Colonic mucosa (tissue), 4 donors: ENCODE measurements around the gene CCNY. TPM values are rescaled to one million over a fixed set of nuclear protein-coding genes. Genes with fewer than 3 reads are reported as not detected.
A peak's percentile ranks its signal among the peaks of the same experiment; 100 is the strongest.

Experiments
- DNase-seq: peaks from one replicate; pipeline ENCODE4 v3.0.0-alpha.2; 2020
- H3K27ac ChIP-seq: fragments of 200-600 bp; one replicate; pipeline ENCODE4 v1.8.0; 2021
- H3K27me3 ChIP-seq: fragments of 200-600 bp; one replicate; pipeline ENCODE4 v1.8.0; 2021
- H3K36me3 ChIP-seq: fragments of 200-600 bp; one replicate; pipeline ENCODE4 v1.8.0; 2021
- H3K4me1 ChIP-seq: fragments of 200-600 bp; one replicate; pipeline ENCODE4 v1.8.0; 2021; ENCODE audit warnings: mild to moderate bottlenecking
- H3K4me3 ChIP-seq: fragments of 200-600 bp; one replicate; pipeline ENCODE4 v1.8.0; 2021
- H3K9ac ChIP-seq, 2 donors: one replicate each; pipeline ENCODE4 v1.7.0; 2013; ENCODE audit warnings: control low read depth in 2 of 2, low read depth in 2 of 2, low read length in 2 of 2
- H3K9me3 ChIP-seq: fragments of 200-600 bp; one replicate; pipeline ENCODE4 v1.8.0; 2021
- CTCF ChIP-seq: fragments of 200-600 bp; IDR thresholded peaks from one replicate; pipeline ENCODE4 v1.8.0; 2022; ENCODE audit warnings: antibody characterized with exemption, mild to moderate bottlenecking
- intact Hi-C: fragments of 100-400 bp; cut with DNase I; formaldehyde crosslinking; loops from one replicate; pipeline ENCODE4 v1.14.1; 2022
- total RNA-seq, 2 donors: library from RNA; stranded (reverse); fragmentation: NEBNext Ultra II Directional in 1 of 2; extraction: Animal tissue kit (Norgen Biotek cat#: 25700) in 1 of 2; gene quantifications; one replicate each; pipeline ENCODE4 v1.2.1, GENCODE V29; 2021
- donor health status: healthy.
- donor health status: DM: no; HTN: no; CAD: no.
- donor health status: DM: no; HTN: no; CAD: no.

CCNY gene
- total RNA-seq, 2 donors from 2014 or later = 43.5 to 68.6 TPM

- Histone ChIP-seq H3K36me3 (no peaks in the 10 kb centered on the region), H3K9me3 (no peaks in the 10 kb centered on the region), H3K4me1 (no peaks in the 10 kb centered on the region), H3K9ac (no peak overlapping the region), H3K4me3 (no peak overlapping the region), H3K27ac (peak overlapping the region; percentile 35), H3K27me3 (no peaks in the 10 kb centered on the region)
- DNase-seq = no peak
- no peak for TF ChIP-seq CTCF
- intact Hi-C loops = no loop called here
Measured at GRCh38 chr10:35422228-35422627, 85.9 kb downstream of the CCNY start.

DNA sequence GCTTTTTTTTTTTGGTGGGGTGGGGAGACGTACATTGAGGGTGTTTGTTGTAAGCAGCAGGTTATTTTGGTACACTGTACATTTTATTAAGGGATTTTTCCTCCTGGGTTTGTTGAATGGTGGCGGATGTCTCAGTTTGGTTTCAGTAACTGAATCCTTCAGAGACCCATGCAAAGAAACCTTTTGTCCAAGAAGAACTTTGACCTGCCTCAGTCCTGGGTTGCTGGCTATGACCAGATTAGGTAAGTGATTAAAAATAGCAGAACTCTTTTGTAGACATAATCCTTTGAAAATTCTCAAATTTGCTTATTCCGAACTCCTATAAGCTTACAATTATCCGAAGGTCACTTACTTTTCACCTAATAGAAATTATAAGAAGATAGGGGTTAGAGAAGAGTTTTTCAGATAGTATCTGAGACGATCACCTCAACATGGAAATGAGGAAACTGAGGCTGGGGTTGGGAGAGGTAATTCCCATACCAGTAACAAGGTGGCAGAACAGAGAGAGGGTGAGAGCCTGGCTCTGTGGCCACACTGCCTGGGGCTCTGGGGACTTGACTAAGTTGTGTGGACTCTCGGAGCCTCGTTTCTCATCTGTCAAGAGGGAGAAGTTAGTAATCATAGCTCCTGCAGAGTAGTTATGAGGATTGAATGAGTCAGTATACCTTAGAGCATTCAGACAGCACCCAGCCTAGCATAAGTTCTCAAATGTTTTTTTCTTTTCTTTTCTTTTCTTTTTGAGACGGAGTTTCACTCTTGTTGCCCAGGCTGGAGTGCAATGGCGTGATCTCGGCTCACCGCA, 87.4 kb downstream of the CCNY start:
- Histone ChIP-seq H3K4me1 (peaks cover 4% of the 10 kb centered on the region), H3K36me3 (no peaks in the 10 kb centered on the region), H3K9me3 (no peaks in the 10 kb centered on the region), H3K4me3 (no peak overlapping the region), H3K9ac (no peak overlapping the region), H3K27ac (no peak overlapping the region), H3K27me3 (no peaks in the 10 kb centered on the region)
- intact Hi-C loops = no loop called here
- no peak for DNase-seq
- TF ChIP-seq CTCF = no peak

- no peak for DNase-seq
- Histone ChIP-seq H3K27me3 (no peaks in the 10 kb centered on the region), H3K36me3 (no peaks in the 10 kb centered on the region), H3K4me3 (no peak overlapping the region), H3K27ac (no peak overlapping the region), H3K4me1 (peaks cover 4% of the 10 kb centered on the region), H3K9me3 (no peaks in the 10 kb centered on the region), H3K9ac (no peak overlapping the region)
- no peak for TF ChIP-seq CTCF
- intact Hi-C loops = no loop called here
Measured at GRCh38 chr10:35424680-35425285, 88.5 kb downstream of the CCNY start.

DNA sequence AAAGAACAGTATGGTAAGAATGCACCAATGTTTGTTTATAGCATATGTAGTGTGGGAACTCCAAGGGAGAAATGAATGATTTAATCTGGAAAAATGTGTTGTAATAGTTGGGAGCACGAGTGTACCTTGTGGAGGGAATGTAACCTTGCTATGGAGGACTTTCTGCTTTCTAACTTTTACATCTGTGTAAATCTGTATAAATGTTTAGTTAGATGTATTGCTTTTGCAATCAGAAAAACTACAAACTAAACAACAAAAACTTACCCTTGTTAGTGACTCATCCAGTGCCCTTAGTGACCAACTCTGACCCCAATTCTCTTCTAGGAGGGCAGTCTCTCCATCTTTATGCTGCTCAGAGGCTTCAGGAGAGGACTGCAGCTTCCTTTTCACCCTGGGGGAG, 89.3 kb downstream of the CCNY start:
- intact Hi-C loops = no loop called here
- H3K4me1 ChIP-seq = peaks cover 4% of the 10 kb centered on the region
- DNase-seq = no peak
- H3K27me3 ChIP-seq = no peaks in the 10 kb centered on the region
- H3K27ac ChIP-seq = no peak overlapping the region
- no peak overlapping the region for H3K9ac ChIP-seq
- no peak for TF ChIP-seq CTCF
- H3K36me3 ChIP-seq = no peaks in the 10 kb centered on the region
- H3K4me3 ChIP-seq = no peak overlapping the region
- H3K9me3 ChIP-seq = no peaks in the 10 kb centered on the region

GRCh38 chr10:35426657-35427056, 90.3 kb downstream of the CCNY start:
- Histone ChIP-seq H3K4me1 (peaks cover 4% of the 10 kb centered on the region), H3K27ac (no peak overlapping the region), H3K36me3 (no peaks in the 10 kb centered on the region), H3K4me3 (no peak overlapping the region), H3K27me3 (no peaks in the 10 kb centered on the region), H3K9me3 (no peaks in the 10 kb centered on the region), H3K9ac (no peak overlapping the region)
- no peak for TF ChIP-seq CTCF
- no peak for DNase-seq
- intact Hi-C loops = no loop called here
